HCT116 (cell line): ENCODE data around the gene ACOT9. TPM values are rescaled to one million over a fixed set of nuclear protein-coding genes. Genes with fewer than 3 reads are reported as not detected.

Experiments
- ATAC-seq: fragments of 200-7000 bp; cut with Tn5 transposase; 2 replicates; pipeline ENCODE4 v1.9.1; 2020; ENCODE audit warnings: mild to moderate bottlenecking, moderate library complexity
- BruUV-seq: library from RNA; stranded (reverse); fragments of 400-500 nt; replicated peaks from 2 replicates; lab custom pipeline; 2021; lab: Mats Ljungman, UMichigan
- CTCF ChIA-PET: fragments of 300-600 bp; sonication (Branson Sonifier 250); formaldehyde crosslinking; loops from one replicate; lab custom pipeline; 2021; ENCODE audit warnings: antibody characterized with exemption; lab: Charles Lee
- POLR2A ChIA-PET: fragments of 300-600, 350-600 bp; sonication (Branson Sonifier 250); formaldehyde crosslinking; loops from one replicate; lab custom pipeline; 2021; ENCODE audit warnings: antibody characterized with exemption; lab: Charles Lee
- RAD21 ChIA-PET, 2 experiments: fragments of 300-600 bp; sonication (Branson Sonifier 250); formaldehyde crosslinking; loops; one replicate each; lab custom pipeline; 2023; ENCODE audit warnings: low total read pairs in 2 of 2; ENCODE audit not compliant: uncharacterized antibody in 2 of 2, unreplicated experiment in 2 of 2, low non-redundant PET in 1 of 2; lab: Charles Lee
- DNase-seq: peaks from one replicate; pipeline ENCODE4 v3.0.0-alpha.2; 2010; ENCODE audit warnings: low read depth, low spot score
- H2AFZ ChIP-seq: fragments of 200-600 bp; shearing (Covaris generic), sonication (generic); 2 replicates; pipeline ENCODE4 v1.6.1; 2017; ENCODE audit warnings: low read depth, mixed run types, mixed read lengths, antibody characterized with exemption, low read length; ENCODE audit not compliant: poor library complexity, severe bottlenecking
- H3K27ac ChIP-seq: 2 replicates; pipeline ENCODE4 v1.5.1; 2012; ENCODE audit warnings: low read depth, low read length
- H3K27me3 ChIP-seq: fragments of 200-600 bp; sonication (generic); 2 replicates; pipeline ENCODE4 v1.6.1; 2016; ENCODE audit warnings: mixed run types, low read length, mixed read lengths; ENCODE audit not compliant: insufficient read depth
- H3K36me3 ChIP-seq, 2 experiments: fragments of 200-500 bp in 1 of 2; fragments of 200-600 bp in 1 of 2; sonication (Bioruptor generic) in 1 of 2; sonication (generic) in 1 of 2; 2 replicates each; pipeline versions ENCODE4 v1.5.1 to v1.6.1; 2014 to 2016; ENCODE audit warnings: low read length in 2 of 2, inconsistent platforms in 1 of 2, mixed read lengths in 1 of 2, mixed run types in 1 of 2; ENCODE audit not compliant: insufficient read depth in 2 of 2, control insufficient read depth in 1 of 2
- H3K4me1 ChIP-seq, 2 experiments: fragments of 200-600 bp in 1 of 2; sonication (generic) in 1 of 2; 2 replicates each; pipeline versions ENCODE4 v1.5.1 to v1.6.1; 2012 to 2017; ENCODE audit warnings: low read length in 2 of 2, inconsistent platforms in 1 of 2, mild to moderate bottlenecking in 1 of 2, mixed read lengths in 1 of 2, mixed run types in 1 of 2, moderate library complexity in 1 of 2; ENCODE audit not compliant: insufficient read depth in 2 of 2, control insufficient read depth in 1 of 2
- H3K4me2 ChIP-seq: fragments of 200-600 bp; sonication (generic); 2 replicates; pipeline ENCODE4 v1.6.1; 2017; ENCODE audit warnings: mixed run types, low read length, mixed read lengths
- H3K4me3 ChIP-seq, 2 experiments: fragments of 200-600 bp in 1 of 2; sonication (generic) in 1 of 2; replicated peaks in 1 of 2; 2 replicates each; pipeline ENCODE4 v1.5.1; 2011 to 2016; ENCODE audit warnings: low read length in 2 of 2, control low read depth in 1 of 2, low read depth in 1 of 2, mild to moderate bottlenecking in 1 of 2, mixed read lengths in 1 of 2, mixed run types in 1 of 2
- H3K79me2 ChIP-seq: fragments of 200-600 bp; sonication (generic); 2 replicates; pipeline ENCODE4 v1.6.1; 2017; ENCODE audit warnings: mild to moderate bottlenecking, mixed run types, low read length, moderate library complexity, mixed read lengths; ENCODE audit not compliant: insufficient read depth
- H3K9ac ChIP-seq: fragments of 200-600 bp; sonication (generic); 2 replicates; pipeline ENCODE4 v1.6.1; 2016; ENCODE audit warnings: low read length, mixed read lengths
- H3K9me2 ChIP-seq: fragments of 200-600 bp; sonication (generic), shearing (Covaris generic); 2 replicates; pipeline ENCODE4 v1.6.1; 2017; ENCODE audit warnings: mixed run types, mild to moderate bottlenecking, moderate library complexity; ENCODE audit not compliant: insufficient read depth
- H3K9me3 ChIP-seq, 2 experiments: fragments of 200-500 bp in 1 of 2; fragments of 200-600 bp in 1 of 2; sonication (Bioruptor generic) in 1 of 2; sonication (generic) in 1 of 2; 2 replicates each; pipeline ENCODE4 v1.6.1; 2014 to 2017; ENCODE audit warnings: low read length in 2 of 2, mixed read lengths in 2 of 2, inconsistent platforms in 1 of 2, low read depth in 1 of 2, mild to moderate bottlenecking in 1 of 2, mixed run types in 1 of 2, moderate library complexity in 1 of 2; ENCODE audit not compliant: control insufficient read depth in 1 of 2, insufficient read depth in 1 of 2
- H4K20me1 ChIP-seq: fragments of 200-600 bp; sonication (generic), shearing (Covaris generic); 2 replicates; pipeline ENCODE4 v1.6.1; 2017; ENCODE audit warnings: mixed run types, mild to moderate bottlenecking, moderate library complexity; ENCODE audit not compliant: insufficient read depth
- CBX3 ChIP-seq: IDR thresholded peaks from 2 replicates; pipeline ENCODE4 v1.6.1; 2012; ENCODE audit warnings: low read depth
- CEBPB ChIP-seq: IDR thresholded peaks from 2 replicates; pipeline ENCODE4 v1.6.1; 2012; ENCODE audit warnings: low read depth
- EZH2 ChIP-seq: fragments of 200-600 bp; sonication (generic); IDR thresholded peaks from 2 replicates; pipeline ENCODE4 v1.6.1; 2017; ENCODE audit warnings: antibody characterized with exemption, mixed run types
- JUND ChIP-seq: IDR thresholded peaks from 2 replicates; pipeline ENCODE4 v1.6.1; 2012
- POLR2A ChIP-seq: IDR thresholded peaks from 2 replicates; pipeline ENCODE4 v1.7.0; 2011; ENCODE audit warnings: borderline replicate concordance; ENCODE audit not compliant: insufficient read depth, insufficient read length; ENCODE audit errors: extremely low read depth
- RAD21 ChIP-seq: IDR thresholded peaks from 2 replicates; pipeline ENCODE4 v1.6.1; 2012; ENCODE audit warnings: low read depth, mild to moderate bottlenecking
- SIN3A ChIP-seq: IDR thresholded peaks from 2 replicates; pipeline ENCODE4 v1.6.1; 2012; ENCODE audit warnings: low read depth
- SRF ChIP-seq: IDR thresholded peaks from 2 replicates; pipeline ENCODE4 v1.6.1; 2012; ENCODE audit warnings: low read depth
- YY1 ChIP-seq: IDR thresholded peaks from 2 replicates; pipeline ENCODE4 v1.6.1; 2011; ENCODE audit warnings: low read length, low read depth, moderate library complexity, mild to moderate bottlenecking; ENCODE audit not compliant: insufficient replicate concordance; ENCODE audit errors: extremely low read depth
- ZFX ChIP-seq: fragments of 450-650 bp; IDR thresholded peaks from 2 replicates; pipeline ENCODE4 v1.6.1; 2017
- intact Hi-C: fragments of 100-400 bp; cut with micrococcal nuclease; formaldehyde crosslinking; loops from 2 replicates; pipeline ENCODE4 v1.10.0; 2022
- total RNA-seq: library from RNA; stranded (reverse); gene quantifications from one replicate; pipeline ENCODE4 v1.2.1, GENCODE V29; 2021; ENCODE audit not compliant: unreplicated experiment
- TF ChIP-seq, protein P1 (sequence below), 3 experiments: fragments of 200-600 bp in 1 of 3; sonication (generic) in 1 of 3; IDR thresholded peaks in 2 of 3; conservative IDR thresholded peaks in 1 of 3; 2 replicates each; pipeline ENCODE4 v1.5.1; 2012 to 2017; ENCODE audit warnings: low read depth in 2 of 3, low read length in 2 of 3, antibody characterized with exemption in 1 of 3, borderline replicate concordance in 1 of 3, control low read depth in 1 of 3, mild to moderate bottlenecking in 1 of 3, mixed read lengths in 1 of 3, mixed run types in 1 of 3, moderate library complexity in 1 of 3; ENCODE audit not compliant: insufficient read depth in 1 of 3
- TF ChIP-seq, protein P2 (sequence below): IDR thresholded peaks from 2 replicates; pipeline ENCODE4 v1.6.1; 2011; ENCODE audit warnings: mild to moderate bottlenecking, low read length, moderate library complexity; ENCODE audit not compliant: insufficient replicate concordance; ENCODE audit errors: extremely low read depth
- TF ChIP-seq, protein P3 (sequence below): IDR thresholded peaks from 2 replicates; pipeline ENCODE4 v1.6.1; 2012

The ACOT9 gene
- total RNA-seq, 1 experiment from 2014 or later: 59.7 TPM

DNA sequence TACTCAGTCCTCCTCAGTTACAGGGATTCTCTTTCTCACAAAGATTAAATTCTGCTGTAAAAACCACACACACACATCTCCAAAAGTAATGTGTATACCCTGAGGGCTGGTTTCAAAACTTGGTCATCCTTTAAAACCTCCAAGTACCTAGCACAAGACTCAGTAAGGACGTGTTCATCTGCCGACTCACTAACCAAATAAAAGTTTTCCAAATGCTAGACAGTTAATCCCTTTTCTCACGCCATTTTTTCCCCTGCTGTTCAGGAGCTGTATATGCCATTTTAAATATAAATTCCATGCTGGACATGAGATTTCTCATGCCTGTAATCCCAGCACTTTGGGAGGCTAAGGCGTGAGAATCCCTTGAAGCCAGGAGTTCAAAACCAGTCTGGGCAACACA is 35.9 kb upstream of the ACOT9 start:
- ChIA-PET RAD21 (interaction anchor here in 1 of 2 experiments (0.7 kb wide), 1 partner anchor 9 kb away, joined by 3 read pairs; no protein-coding TSS in a partner anchor), POLR2A (interaction anchor here (0.8 to 2.6 kb wide), 3 partner anchors 21 to 275 kb away, joined by 3 to 9 read pairs (median 4); no protein-coding TSS in a partner anchor), CTCF (interaction anchor here (0.9 kb wide), 1 partner anchor 29 kb away, joined by 3 read pairs; no protein-coding TSS in a partner anchor)
- DNase-seq: no peak
- no peak overlapping the region for H3K4me3 ChIP-seq
- H3K27me3 ChIP-seq: no peaks in the 10 kb centered on the region
- H2AFZ ChIP-seq: no peak overlapping the region
- H3K9ac ChIP-seq: peak overlapping the region; percentile 20; the same call in 1 of the 2 replicates
- ATAC-seq: no peak
- H3K4me2 ChIP-seq: peak overlapping the region; percentile 35
- peak overlapping the region; percentile 27; the same call in 1 of the 2 replicates for H3K27ac ChIP-seq
- H3K79me2 ChIP-seq: peaks cover 6% of the 10 kb centered on the region
- no peak for TF ChIP-seq CBX3
- TF ChIP-seq, protein P1, sequence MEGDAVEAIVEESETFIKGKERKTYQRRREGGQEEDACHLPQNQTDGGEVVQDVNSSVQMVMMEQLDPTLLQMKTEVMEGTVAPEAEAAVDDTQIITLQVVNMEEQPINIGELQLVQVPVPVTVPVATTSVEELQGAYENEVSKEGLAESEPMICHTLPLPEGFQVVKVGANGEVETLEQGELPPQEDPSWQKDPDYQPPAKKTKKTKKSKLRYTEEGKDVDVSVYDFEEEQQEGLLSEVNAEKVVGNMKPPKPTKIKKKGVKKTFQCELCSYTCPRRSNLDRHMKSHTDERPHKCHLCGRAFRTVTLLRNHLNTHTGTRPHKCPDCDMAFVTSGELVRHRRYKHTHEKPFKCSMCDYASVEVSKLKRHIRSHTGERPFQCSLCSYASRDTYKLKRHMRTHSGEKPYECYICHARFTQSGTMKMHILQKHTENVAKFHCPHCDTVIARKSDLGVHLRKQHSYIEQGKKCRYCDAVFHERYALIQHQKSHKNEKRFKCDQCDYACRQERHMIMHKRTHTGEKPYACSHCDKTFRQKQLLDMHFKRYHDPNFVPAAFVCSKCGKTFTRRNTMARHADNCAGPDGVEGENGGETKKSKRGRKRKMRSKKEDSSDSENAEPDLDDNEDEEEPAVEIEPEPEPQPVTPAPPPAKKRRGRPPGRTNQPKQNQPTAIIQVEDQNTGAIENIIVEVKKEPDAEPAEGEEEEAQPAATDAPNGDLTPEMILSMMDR (IDR thresholded peaks at IDR 0.05 in 2 of 3, conservative IDR thresholded peaks at IDR 0.05 in 1 of 3; ENCODE audit: borderline replicate concordance in 1 of 3, insufficient read depth in 1 of 3, low read depth in 2 of 3, low read length in 2 of 3): 0 out of 6 replicates have a peak, but pooled peaks of 1 of the 3 experiments have one; percentile 15
- H3K9me3 ChIP-seq: no peaks in the 10 kb centered on the region
- no peaks in the 10 kb centered on the region for H4K20me1 ChIP-seq
- intact Hi-C loops: no loop called here
- H3K9me2 ChIP-seq: no peaks in the 10 kb centered on the region
- peaks cover 3% of the 10 kb centered on the region in 2 experiments; a peak in 2 of 4 replicates for H3K36me3 ChIP-seq
- H3K4me1 ChIP-seq: peaks cover 26 to 37% of the 10 kb centered on the region in 2 experiments
- no TSS peak for BruUV-seq

DNA sequence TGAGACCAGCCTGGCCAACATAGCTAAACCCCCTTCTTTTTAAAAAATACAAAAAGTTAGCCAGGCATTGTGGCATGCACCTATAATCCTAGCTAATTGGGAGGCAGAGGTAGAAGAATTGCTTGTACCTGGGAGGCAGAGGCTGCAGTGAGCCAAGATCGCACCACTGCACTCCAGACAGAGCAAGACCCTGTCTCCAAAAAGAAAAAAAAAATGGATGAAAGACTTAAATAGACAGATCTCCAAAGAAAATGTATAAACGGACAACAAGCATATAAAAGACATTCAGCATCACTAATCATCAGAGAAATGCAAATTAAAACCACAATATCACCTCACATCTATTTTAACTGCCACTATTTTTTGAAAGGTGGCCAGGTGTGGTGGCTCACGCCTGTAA is 33.3 kb upstream of the ACOT9 start:
- Histone ChIP-seq H3K4me3 (no peak overlapping the region), H4K20me1 (no peaks in the 10 kb centered on the region), H3K9ac (no peak overlapping the region), H2AFZ (no peak overlapping the region), H3K36me3 (no peaks in the 10 kb centered on the region), H3K4me2 (no peak overlapping the region), H3K9me3 (no peaks in the 10 kb centered on the region), H3K4me1 (peaks cover 16 to 18% of the 10 kb centered on the region in 2 experiments), H3K9me2 (no peaks in the 10 kb centered on the region), H3K79me2 (no peaks in the 10 kb centered on the region), H3K27me3 (no peaks in the 10 kb centered on the region), H3K27ac (no peak overlapping the region)
- intact Hi-C loops: no loop called here
- no peak for ATAC-seq
- RAD21 ChIA-PET: no interaction called here
- BruUV-seq: no TSS peak
- no peak for DNase-seq
- POLR2A ChIA-PET: no interaction called here
- CTCF ChIA-PET: no interaction called here
- TF ChIP-seq SIN3A (no peak), RAD21 (no peak), YY1 (no peak), JUND (no peak), EZH2 (no peak), ZFX (no peak), POLR2A (no peak), CEBPB (no peak), SRF (no peak)
- TF ChIP-seq, protein P2, sequence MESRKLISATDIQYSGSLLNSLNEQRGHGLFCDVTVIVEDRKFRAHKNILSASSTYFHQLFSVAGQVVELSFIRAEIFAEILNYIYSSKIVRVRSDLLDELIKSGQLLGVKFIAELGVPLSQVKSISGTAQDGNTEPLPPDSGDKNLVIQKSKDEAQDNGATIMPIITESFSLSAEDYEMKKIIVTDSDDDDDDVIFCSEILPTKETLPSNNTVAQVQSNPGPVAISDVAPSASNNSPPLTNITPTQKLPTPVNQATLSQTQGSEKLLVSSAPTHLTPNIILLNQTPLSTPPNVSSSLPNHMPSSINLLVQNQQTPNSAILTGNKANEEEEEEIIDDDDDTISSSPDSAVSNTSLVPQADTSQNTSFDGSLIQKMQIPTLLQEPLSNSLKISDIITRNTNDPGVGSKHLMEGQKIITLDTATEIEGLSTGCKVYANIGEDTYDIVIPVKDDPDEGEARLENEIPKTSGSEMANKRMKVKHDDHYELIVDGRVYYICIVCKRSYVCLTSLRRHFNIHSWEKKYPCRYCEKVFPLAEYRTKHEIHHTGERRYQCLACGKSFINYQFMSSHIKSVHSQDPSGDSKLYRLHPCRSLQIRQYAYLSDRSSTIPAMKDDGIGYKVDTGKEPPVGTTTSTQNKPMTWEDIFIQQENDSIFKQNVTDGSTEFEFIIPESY: no peak
- TF ChIP-seq, protein P3, sequence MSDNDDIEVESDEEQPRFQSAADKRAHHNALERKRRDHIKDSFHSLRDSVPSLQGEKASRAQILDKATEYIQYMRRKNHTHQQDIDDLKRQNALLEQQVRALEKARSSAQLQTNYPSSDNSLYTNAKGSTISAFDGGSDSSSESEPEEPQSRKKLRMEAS: no peak
